Dermis blood vessel endothelial cell (primary cell): ENCODE measurements around the gene FBLN5. TPM values are rescaled to one million over a fixed set of nuclear protein-coding genes. Genes with fewer than 3 reads are reported as not detected.
A peak's percentile ranks its signal among the peaks of the same experiment; 100 is the strongest.

Source experiments
- DNase-seq: peaks from one replicate; pipeline ENCODE4 v3.0.0; 2010
- total RNA-seq: library from RNA; depleted of rRNA; stranded (reverse); fragments of >200 nt; gene quantifications from 2 replicates; pipeline ENCODE4 v1.2.3, GENCODE V29; 2014

Gene FBLN5
- total RNA-seq, 1 donor from 2014 or later = 0.51 TPM

GRCh38 chr14:91945751-91946621 is 1.5 kb downstream of the FBLN5 start:
- no peak for DNase-seq

- no peak for DNase-seq
Measured at GRCh38 chr14:91942946-91943345, 4.5 kb downstream of the FBLN5 start.

GRCh38 chr14:91942128-91942527 is 5.4 kb downstream of the FBLN5 start:
- DNase-seq = no peak

GRCh38 chr14:91940209-91940608 is 7.3 kb downstream of the FBLN5 start:
- DNase-seq = no peak

DNA sequence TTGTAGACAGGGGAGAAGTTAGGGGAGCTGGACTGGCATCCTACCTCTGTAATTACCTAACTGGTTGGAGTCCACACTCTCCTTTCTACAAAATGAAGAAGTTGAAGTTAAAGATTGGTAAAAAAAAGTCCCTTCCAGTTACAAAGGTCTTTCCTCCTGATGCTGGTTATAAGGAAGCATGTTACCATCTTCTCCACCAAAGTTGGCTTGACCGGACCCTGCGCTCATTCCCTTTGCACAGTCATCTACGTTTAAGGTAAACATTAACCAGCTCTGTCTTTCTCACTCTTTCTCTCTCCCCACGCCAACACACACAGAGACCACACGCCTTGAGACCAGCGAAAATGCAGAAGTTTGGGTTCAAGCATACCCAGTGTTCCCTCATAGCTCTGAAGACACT is 11.9 kb downstream of the FBLN5 start:
- no peak for DNase-seq

- DNase-seq = no peak
Measured at GRCh38 chr14:91934554-91935285, 12.8 kb downstream of the FBLN5 start.

GRCh38 chr14:91931478-91932088 is 15.9 kb downstream of the FBLN5 start:
- no peak for DNase-seq

GRCh38 chr14:91929700-91930099 is 17.8 kb downstream of the FBLN5 start:
- DNase-seq = no peak

DNA sequence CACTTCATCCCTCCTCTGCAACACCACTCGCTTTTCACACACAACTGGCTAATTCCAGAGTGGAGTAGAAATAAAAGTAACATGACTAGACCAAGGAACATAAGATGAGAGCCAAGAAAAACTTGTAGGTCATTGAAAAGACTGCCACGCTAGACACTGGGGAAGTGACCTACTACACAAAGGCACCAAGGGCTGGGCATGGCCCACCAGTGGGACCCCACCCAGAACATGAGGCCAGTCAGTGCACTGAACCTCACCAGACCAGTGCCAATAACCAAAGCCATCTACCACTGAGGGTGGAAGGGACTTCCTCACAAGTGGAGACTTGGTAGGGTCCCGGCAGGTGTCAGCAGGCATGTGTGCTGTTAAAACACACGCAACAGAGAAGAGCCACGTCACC is 19.7 kb downstream of the FBLN5 start:
- DNase-seq = no peak

DNA sequence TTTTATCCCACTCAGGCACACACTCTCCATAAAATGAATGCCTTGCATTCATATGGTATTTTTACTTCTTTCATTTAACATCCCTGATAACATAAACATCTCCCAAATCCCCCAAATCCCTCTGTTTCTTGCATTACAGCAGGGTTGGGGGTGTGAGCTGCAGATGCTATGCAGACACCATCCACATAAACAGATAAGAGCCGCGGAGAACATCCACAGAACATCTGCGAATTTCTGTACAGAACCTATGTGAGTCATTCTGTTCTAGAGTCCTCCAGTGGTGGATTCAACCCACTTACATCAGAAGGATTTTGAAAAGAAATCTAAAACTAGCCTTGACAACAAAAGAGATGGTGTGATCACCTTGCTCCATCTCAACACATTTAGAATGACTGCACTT is 20.3 kb downstream of the FBLN5 start:
- DNase-seq = no peak

DNA sequence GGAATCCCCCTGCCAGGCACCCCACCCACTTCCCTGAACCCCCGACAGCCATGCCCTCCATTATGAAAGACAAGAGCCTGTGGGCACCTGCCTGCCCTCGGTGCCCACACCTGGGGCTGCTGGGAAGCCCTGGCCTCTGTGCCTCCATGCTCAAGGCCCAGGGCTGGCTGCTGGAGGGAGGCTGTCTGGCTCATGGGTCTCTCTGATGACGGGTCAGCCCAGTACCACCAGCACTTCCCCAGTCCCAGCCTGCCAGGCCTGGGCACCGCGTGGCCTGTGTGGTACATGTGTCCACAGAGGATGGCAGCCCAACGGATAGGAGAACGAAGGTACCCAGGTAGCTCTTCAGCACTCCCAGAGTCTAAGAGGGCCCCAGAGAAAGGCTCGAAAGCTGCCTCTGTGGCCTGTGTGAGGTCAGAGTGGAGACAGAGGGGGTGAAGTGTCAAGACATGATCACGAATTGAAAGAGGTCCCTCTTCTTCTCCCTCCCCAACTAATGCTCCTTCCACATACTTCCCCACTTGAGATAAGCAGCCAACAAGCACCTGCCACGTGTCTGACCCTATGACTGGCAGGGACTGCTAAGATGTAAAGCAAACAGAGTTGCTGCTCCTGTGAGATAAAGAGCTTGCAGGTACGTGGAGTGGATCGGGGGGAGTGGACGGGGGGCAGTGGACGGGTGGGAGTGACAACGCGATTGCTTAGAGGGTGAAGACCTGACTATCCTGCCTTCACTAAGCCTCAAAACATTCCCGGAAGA is 21.2 kb downstream of the FBLN5 start:
- DNase-seq = no peak

DNA sequence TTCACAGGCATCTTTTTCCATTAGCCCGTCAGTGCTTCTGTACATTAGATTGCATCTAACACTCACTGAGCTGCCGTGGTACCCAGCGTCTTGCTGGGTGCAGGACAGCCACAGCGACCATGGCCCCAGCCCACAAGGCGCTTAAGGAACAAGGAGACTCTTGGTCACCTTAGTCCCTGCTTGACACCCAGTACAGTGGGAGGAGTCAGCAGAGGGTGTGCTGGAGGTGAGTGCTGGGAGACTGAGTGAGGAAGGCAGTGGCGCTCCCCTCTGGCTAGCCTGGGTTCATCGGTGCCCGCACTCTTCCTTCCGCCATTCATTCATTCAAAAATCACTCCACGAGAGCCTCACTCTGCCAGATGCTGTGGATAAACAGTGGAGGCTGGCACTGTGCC is 21.8 kb downstream of the FBLN5 start:
- DNase-seq = no peak

DNA sequence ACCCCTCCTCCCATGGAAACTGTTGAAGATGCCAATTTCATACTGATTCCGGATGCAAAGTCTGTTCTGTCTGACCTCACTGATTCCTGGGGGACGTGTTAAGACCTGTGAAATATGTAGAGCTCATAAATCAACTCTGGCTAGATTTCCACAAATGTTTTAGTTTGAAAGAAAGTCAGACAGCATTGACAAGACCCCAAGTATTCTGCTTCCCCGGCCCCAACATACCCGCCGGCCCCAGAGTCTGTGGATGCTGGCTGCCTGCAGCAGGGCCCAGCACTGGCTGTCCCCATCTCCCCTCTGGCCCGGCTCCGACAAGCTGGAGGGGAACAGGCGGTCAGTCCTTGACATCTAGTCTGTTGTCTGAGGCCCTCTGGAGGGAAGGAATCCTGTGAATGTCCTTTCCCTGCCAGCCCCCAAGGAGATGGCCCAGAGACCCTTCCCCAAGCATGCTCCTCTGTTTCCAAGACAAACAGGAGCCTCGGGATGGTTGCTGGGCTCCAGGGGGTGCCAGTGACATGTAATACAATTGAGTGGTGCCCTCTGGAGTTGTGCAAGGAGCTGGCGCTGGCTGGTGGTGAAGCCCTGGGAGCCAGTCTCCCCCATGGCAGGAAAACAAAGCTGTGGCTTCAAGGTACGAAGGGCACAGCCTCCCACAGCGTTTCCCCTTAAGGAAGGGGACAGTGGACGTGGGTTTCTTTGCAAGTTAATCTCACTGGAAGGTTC is 22.3 kb downstream of the FBLN5 start:
- DNase-seq = no peak

GRCh38 chr14:91920526-91920925 is 27.0 kb downstream of the FBLN5 start:
- DNase-seq = no peak

- no peak for DNase-seq
Measured at GRCh38 chr14:91919814-91920213, 27.7 kb downstream of the FBLN5 start.

DNA sequence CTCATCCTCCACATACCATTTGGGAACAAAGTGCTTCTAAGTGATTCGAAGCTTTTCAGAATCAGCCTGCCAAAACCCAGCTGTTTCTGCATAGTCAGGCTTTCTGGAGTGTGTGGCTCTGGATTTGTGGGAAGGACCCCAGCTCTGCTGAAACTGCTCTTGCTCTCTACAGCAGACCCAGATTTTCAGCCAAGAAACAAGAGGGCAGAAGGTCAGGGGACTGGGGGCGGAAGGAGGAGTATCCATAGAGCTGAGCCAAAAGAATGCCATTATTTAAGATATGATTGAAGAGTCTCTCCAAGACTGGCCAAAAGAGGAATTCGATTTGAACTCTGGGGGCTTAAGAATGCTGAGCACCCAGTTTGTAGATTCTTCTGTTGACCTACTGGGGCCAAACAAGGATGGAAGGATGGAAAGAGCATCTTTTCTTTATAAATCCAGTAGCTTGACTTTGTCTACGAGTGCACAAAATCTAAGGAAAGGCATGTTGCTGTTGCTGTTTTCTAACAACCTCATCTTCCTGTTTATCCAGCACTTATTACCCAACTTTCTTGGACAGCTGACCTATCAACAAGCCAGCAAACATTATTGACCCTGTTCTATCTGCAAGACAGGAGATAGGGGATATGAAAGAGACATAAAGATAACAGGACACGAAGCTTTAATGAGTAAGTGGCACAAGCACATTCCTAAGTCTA is 29.2 kb downstream of the FBLN5 start:
- no peak for DNase-seq

- no peak for DNase-seq
Measured at GRCh38 chr14:91912035-91912434, 35.5 kb downstream of the FBLN5 start.

DNA sequence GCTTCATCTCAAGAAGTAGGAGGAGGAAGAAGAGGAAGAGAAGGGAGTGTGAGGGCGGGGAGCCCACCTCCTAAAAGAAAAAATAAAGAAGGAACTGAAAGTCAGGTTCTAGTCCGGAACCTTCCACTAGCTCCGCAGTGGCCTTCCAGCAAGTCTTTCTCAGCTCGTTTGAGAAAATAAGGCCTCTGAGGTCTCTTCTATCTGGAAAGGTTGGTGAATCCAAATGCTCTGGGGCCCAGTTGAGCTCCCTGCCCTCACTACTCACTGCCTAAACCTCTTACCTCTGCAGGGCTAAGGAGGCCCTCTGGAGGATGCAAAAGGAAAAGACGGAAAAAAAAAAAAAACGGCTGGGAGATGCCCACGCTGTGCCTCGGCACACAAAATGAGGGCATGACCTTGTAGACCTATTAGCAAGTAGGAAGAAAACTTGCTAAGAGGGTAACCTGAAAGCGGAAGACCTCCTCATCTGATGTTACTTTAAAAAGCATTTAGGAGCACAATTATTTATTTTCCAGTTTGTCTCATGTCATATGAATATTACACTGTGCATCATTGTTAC is 35.9 kb downstream of the FBLN5 start:
- peak; percentile 57 for DNase-seq

- DNase-seq = no peak
Measured at GRCh38 chr14:91910196-91910595, 37.3 kb downstream of the FBLN5 start.

- no peak for DNase-seq
Measured at GRCh38 chr14:91906374-91906773, 41.1 kb downstream of the FBLN5 start.

- DNase-seq = no peak
Measured at GRCh38 chr14:91904956-91905645, 42.4 kb downstream of the FBLN5 start.
